Lung microvascular endothelial cell (primary cell): ENCODE results near the gene DERA. TPM values are rescaled to one million over a fixed set of nuclear protein-coding genes. Genes with fewer than 3 reads are reported as not detected.
A peak's percentile ranks its signal among the peaks of the same experiment; 100 is the strongest.
"Not testable (repeated sequence)": the region's sequence is repeated elsewhere in the genome, so short reads cannot be mapped to it uniquely, and the experiment has no call there.

ENCODE experiments used
- DNase-seq, 2 donors: peaks; one replicate each; pipeline versions ENCODE4 v3.0.0 to v3.0.0-alpha.2; 2010; ENCODE audit warnings: low read depth in 2 of 2
- total RNA-seq: library from RNA; depleted of rRNA; stranded (reverse); fragments of >200 nt; gene quantifications from 2 replicates; pipeline ENCODE4 v1.2.1, GENCODE V29; 2014

The DERA gene
- total RNA-seq, 1 donor from 2014 or later: 45.0 TPM

DNA sequence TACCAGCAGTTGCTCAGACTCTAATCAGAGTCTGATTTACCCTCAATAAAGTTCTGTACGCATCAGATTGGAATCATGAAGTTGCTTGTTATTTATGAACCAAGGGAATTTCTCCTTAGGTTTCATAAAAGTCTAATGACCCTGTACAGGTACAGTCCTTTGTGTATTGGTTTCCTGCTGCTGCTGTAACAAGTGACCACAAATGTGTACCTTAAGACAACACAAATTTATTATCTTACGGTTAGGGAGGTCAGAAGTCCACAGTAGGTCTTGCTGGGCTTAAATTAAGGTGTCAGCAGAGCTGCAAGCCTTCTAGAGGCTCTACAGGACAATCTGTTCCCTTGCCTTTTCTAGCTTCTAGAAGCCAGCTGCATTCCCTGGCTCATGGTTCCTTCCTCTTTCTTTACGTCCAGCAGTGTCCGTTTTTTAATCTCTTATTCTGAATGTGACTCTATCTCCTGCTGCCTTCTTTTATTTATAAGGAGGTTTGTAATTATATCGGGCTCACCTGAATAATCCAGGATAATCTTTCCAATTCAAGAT, 6.7 kb upstream of the DERA start:
- no peak for DNase-seq

DNA sequence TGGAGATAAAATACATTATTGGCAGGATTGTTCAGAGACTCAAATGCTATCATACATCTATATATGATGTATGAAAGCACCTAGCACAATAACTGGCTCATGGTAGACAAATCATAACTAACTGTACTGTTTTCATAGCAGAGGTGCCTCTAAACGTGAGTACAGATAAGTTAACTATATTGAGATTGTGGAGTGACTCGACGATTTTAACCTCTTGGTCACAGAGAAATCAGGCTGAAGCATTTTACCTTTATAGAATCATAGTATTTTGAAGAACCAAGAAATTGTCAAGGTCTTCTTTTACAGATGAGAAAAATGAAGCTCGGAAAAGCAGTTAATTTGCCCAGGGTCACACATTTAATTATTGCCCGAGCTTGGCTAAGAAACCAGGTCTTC, 666 bp upstream of the DERA start:
- no peak for DNase-seq

DNA sequence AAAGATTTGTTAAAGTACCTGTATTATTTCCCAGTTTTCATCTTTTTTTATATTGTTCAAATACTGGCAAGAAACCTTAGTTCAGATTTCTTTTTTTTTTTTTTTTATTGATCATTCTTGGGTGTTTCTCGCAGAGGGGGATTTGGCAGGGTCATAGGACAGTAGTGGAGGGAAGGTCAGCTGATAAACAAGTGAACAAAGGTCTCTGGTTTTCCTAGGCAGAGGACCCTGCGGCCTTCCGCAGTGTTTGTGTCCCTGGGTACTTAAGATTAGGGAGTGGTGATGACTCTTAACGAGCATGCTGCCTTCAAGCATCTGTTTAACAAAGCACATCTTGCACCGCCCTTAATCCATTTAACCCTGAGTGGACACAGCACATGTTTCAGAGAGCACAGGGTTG, 799 bp downstream of the DERA start:
- not testable (repeated sequence) for DNase-seq

DNA sequence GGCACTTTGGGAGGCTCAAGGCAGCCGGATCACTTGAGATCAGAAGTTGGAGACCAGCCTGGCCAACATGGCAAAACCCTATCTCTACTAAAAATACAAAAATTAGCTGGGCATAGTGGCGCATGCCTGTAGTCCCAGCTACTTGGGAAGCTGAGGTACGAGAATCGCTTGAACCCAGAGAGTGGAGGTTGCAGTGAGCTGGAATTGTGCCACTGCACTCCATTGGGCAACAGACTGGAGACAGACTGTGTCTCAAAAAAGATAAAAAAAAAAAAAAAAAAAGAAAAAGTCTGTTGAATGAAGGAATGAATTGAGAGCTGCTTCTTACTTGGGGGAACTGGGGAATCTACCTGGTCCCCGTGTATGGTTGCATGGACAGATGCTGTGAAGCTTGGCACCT, 3.0 kb downstream of the DERA start:
- not testable (repeated sequence) for DNase-seq

DNA sequence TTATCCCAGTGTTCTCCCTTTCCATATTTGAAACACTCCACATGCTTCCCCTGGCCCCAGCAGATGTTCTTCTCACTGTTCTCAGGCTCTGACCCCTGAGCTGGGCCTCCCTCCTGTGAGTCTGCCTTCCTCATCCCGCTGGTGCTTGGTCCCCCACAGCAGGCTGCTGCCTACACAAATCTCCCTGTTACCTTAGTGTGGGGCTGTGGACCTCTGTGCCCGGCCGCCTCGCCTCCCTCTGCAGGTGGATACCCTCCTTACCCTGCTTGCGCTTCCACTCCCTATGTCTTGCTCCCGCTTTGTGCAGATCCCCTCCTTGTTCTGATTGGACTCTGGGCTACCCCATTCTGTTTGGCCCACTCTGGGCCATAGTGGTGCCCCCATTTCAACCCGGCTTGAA, 6.9 kb downstream of the DERA start:
- no peak for DNase-seq

GRCh38 chr12:15919418-15919817, 8.3 kb downstream of the DERA start:
- DNase-seq: no peak

DNA sequence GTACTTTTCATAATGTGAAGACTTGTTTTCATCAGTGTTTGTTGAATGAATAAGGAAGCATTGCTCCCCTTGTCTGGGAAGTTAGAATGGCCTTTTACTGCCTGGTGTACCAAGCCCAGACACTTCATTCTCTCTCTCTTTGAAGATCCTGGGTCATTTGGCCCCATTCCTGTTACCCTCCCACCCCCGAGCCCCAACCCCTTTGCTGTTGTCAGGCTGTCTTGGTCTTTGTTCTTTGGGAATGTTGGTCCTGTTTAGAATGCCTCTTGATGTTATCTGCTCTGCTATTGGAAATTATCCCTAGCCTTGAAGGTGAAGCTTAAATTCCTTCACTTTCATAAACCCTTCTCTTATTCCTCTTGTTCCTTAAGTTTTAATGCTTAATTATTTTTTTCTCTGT, 13.8 kb downstream of the DERA start:
- no peak for DNase-seq

- DNase-seq: peak in 1 of 2 donors; percentile 91
Observed at GRCh38 chr12:15928346-15928745, 17.2 kb downstream of the DERA start.

DNA sequence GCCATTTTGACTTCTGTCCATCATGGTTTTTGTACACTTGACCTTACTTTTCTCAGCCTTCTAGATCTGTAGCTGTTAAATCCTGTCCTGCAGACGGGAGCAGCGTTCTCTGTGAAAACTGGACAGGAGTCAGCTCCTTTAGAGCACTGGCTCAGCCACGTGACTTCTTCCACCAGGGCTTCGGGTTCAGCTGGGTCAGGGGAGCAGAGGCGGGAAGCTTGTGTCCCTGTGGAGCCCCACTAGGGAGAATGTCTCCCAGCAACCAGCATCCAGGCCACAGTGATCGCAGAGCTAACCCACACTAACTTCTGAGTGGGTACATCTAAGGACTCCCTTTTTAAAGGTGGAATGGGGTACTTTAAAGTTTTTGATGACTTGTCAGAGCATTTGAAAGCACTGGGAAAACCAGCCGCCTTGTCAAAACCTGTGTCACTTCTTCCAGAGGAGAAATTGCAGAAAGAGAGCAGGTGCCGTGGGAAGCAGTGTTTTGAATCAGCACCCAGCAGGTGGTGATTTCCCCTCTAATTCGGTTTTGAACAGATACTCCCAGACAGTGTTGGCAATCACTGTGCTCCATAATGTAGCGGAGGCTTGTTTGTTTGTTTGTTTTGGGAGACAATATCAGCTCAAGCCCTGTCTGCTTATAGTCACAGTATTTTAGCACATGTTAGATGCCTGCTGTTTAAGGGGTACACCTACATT, 17.9 kb downstream of the DERA start:
- DNase-seq: no peak

DNA sequence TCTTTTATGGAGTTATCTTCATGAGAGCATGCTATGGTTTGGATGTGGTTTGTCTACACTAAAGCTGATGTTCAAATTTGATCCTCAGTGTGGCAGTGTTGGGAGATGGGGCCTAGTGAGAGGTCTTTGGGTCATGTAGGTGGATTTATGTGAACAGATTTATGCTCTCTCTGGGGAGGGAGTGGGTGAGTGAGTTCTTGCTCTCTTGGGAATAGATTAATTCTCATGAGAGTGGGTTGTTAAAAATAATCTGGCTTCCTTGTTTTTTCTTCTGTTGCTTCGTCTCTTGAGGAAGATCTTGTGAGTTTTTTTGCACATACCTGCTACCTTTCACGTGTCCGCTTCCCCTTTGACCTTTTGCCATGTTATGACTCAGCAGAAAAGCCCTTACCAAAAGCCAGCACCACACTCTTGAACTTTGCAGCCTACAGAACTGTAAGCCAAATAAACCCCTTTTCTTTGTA, 20.5 kb downstream of the DERA start:
- DNase-seq: no peak

GRCh38 chr12:15932327-15932726, 21.2 kb downstream of the DERA start:
- DNase-seq: no peak

- no peak for DNase-seq
Observed at GRCh38 chr12:15932971-15933370, 21.8 kb downstream of the DERA start.

DNA sequence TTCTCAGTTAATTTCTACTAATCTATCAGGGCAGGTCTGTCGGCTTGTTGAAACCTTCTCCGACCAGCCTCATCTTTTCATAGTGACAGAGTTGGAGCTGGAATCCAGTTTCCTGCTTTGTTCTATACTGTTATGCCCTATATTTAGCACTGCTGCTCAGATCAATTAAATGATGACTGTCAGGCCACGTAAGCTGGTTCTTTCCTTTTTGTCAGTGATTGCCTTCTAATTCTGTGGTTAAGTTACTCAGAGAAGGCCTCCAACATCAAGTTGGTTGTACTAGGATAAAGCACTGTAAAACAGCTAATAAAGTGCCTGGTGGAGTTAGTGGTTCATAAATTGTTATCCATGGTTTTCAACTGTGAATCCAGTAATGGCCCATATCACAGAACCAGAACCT, 22.6 kb downstream of the DERA start:
- DNase-seq: no peak

GRCh38 chr12:15936751-15937150, 25.6 kb downstream of the DERA start:
- DNase-seq: no peak

GRCh38 chr12:15937902-15938301, 26.8 kb downstream of the DERA start:
- DNase-seq: no peak

GRCh38 chr12:15939111-15939510, 28.0 kb downstream of the DERA start:
- no peak for DNase-seq

DNA sequence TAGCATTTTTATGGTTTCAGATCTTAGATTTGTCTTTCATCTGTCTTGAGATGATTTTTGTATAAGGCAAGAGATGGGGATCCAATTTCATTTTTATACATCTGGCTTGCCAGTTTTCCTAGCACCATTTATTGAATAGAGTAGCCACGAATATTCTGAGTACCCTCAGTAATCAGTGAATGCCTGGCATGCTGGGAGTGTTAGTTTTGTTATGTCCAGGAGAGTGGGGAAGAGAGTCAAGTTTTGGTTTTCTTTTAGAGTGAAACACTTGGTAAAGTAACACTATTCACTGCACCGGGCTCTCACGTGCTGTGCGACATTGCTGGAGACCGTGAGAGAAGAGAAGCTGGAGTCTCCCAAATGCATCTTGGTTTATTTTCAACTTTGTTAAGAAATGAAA, 31.3 kb downstream of the DERA start:
- DNase-seq: no peak

DNA sequence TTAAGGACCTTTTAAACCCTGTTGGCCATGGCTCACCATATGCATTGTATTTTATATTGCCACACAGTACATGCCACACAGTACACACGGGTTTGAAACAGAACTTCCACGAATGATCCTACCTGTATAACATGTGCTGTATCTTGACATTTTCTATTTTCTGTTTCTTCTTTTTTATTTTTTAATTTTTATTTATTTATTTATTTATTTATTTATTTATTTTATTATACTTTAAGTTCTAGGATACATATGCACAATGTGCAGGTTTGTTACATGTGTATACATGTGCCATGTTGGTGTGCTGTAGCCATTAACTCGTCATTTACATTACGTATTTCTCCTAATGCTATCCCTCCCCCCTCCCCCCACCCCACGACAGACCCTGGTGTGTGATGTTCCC, 32.4 kb downstream of the DERA start:
- not testable (repeated sequence) for DNase-seq

GRCh38 chr12:15948461-15948860, 37.3 kb downstream of the DERA start:
- not testable (repeated sequence) for DNase-seq

- DNase-seq: no peak
Observed at GRCh38 chr12:15955281-15955680, 44.1 kb downstream of the DERA start.

DNA sequence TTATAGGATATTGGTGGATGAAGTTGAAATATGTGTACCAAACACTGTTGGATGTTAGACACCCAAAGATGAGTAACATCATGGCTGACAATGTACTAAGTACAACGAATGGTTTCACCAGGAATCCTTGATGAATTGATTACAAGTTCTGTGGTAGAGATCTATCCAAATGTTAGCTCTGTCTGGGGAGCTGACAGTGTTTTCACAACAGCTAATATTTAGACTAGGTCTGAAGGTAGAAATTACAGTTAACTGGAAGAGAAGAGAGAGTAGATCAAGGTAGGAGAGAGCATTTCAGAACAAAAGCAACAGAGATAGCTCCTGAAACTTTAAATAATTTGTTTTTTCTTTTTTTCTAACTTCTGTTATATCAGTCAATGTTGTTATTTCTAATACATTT, 44.9 kb downstream of the DERA start:
- no peak for DNase-seq

GRCh38 chr12:15956413-15957185, 45.5 kb downstream of the DERA start:
- DNase-seq: no peak

GRCh38 chr12:15962760-15963159, 51.6 kb downstream of the DERA start:
- no peak for DNase-seq
